Measurements from ENCODE around the gene POLK.

DNA sequence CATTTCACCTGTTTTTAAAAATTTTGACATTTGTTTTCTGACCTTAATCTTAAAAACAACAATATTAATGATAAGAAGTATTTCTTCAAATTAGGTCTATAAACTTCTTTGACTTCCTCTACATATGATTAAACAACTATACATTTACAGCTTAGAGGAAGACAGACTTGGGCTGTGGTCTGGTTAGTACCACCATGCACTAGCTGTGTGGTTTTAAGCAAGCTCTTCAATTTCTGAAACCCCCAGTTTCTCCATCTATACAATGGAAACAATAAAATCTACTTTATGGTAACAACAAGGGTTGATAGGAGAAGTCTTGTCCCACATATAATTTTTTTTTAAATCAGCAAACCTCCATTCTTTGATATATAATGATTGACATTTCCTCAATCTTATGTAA lies 115.3 kb downstream of the POLK start:
- TF ChIP-seq, protein P1, sequence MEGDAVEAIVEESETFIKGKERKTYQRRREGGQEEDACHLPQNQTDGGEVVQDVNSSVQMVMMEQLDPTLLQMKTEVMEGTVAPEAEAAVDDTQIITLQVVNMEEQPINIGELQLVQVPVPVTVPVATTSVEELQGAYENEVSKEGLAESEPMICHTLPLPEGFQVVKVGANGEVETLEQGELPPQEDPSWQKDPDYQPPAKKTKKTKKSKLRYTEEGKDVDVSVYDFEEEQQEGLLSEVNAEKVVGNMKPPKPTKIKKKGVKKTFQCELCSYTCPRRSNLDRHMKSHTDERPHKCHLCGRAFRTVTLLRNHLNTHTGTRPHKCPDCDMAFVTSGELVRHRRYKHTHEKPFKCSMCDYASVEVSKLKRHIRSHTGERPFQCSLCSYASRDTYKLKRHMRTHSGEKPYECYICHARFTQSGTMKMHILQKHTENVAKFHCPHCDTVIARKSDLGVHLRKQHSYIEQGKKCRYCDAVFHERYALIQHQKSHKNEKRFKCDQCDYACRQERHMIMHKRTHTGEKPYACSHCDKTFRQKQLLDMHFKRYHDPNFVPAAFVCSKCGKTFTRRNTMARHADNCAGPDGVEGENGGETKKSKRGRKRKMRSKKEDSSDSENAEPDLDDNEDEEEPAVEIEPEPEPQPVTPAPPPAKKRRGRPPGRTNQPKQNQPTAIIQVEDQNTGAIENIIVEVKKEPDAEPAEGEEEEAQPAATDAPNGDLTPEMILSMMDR (IDR thresholded peaks at IDR 0.05; ENCODE audit: insufficient read depth, low read depth, low read length) = no peak
- TF ChIP-seq EZH2 (IDR thresholded peaks at IDR 0.05; ENCODE audit: insufficient read depth, low read length) = no peak

All from astrocyte (in vitro differentiated cells and primary cell).